H1 (cell line): ENCODE data around the gene TBC1D4. TPM values are rescaled to one million over a fixed set of nuclear protein-coding genes. Genes with fewer than 3 reads are reported as not detected.

Source experiments
- CTCF ChIA-PET: fragments of 300-600 bp; sonication (Branson Sonifier 250); formaldehyde crosslinking; loops from one replicate; lab custom pipeline; 2021; ENCODE audit not compliant: partially characterized antibody; lab: Charles Lee
- POLR2A ChIA-PET: fragments of 300-600 bp; sonication (Branson Sonifier 250); formaldehyde crosslinking; loops from one replicate; lab custom pipeline; 2021; ENCODE audit warnings: inconsistent platforms; ENCODE audit not compliant: partially characterized antibody; lab: Charles Lee
- DNase-seq, 2 experiments: peaks; one replicate each; pipeline versions ENCODE4 v3.0.0 to v3.0.0-alpha.2; 2010 to 2022; ENCODE audit warnings: low spot score in 2 of 2, low read depth in 1 of 2, mixed read lengths in 1 of 2
- FAIRE-seq: peaks from 2 replicates; lab custom pipeline; 2011; peaks lifted over from hg19 to GRCh38; lab: Jason Lieb, UNC
- H2AFZ ChIP-seq: 2 replicates; pipeline ENCODE4 v1.8.1; 2012; ENCODE audit warnings: low read length, inconsistent platforms
- H2AK5ac ChIP-seq: 2 replicates; pipeline ENCODE4 v1.6.1; 2013; ENCODE audit warnings: low read depth, low read length
- H2BK120ac ChIP-seq: replicated peaks from 2 replicates; pipeline ENCODE3; 2013; ENCODE audit warnings: low read depth, low read length, inconsistent platforms
- H2BK12ac ChIP-seq: 2 replicates; pipeline ENCODE4 v1.6.1; 2013; ENCODE audit warnings: low read depth, low read length
- H2BK15ac ChIP-seq: 2 replicates; pipeline ENCODE4 v1.6.1; 2013; ENCODE audit warnings: low read length
- H2BK20ac ChIP-seq: 2 replicates; pipeline ENCODE4 v1.6.1; 2013; ENCODE audit warnings: low read length
- H2BK5ac ChIP-seq: 2 replicates; pipeline ENCODE4 v1.6.1; 2013; ENCODE audit warnings: low read depth, low read length
- H3K14ac ChIP-seq: 2 replicates; pipeline ENCODE4 v1.6.1; 2013; ENCODE audit warnings: inconsistent platforms; ENCODE audit not compliant: insufficient read length
- H3K18ac ChIP-seq: 2 replicates; pipeline ENCODE4 v1.6.1; 2013; ENCODE audit warnings: low read length; ENCODE audit errors: extremely low read depth
- H3K23ac ChIP-seq: 2 replicates; pipeline ENCODE4 v1.6.1; 2013; ENCODE audit warnings: inconsistent platforms; ENCODE audit not compliant: insufficient read length
- H3K23me2 ChIP-seq: 2 replicates; pipeline ENCODE4 v1.6.1; 2013; ENCODE audit warnings: low read depth, low read length
- H3K27ac ChIP-seq: 2 replicates; pipeline ENCODE4 v1.6.1; 2011; ENCODE audit warnings: low read depth, low read length, inconsistent platforms
- H3K27me3 ChIP-seq, 4 experiments: replicated peaks in 1 of 4; 1 replicate in 1 of 4; 2 replicates in 3 of 4; pipeline versions ENCODE4 v1.6.1 to v1.8.1; 2011 to 2013; ENCODE audit warnings: low read length in 3 of 4, mild to moderate bottlenecking in 3 of 4, inconsistent platforms in 2 of 4, mixed read lengths in 2 of 4, moderate library complexity in 1 of 4; ENCODE audit not compliant: control insufficient read depth in 3 of 4, insufficient read depth in 3 of 4; ENCODE audit errors: extremely low read depth in 1 of 4
- H3K36me3 ChIP-seq, 4 experiments: 2 replicates each; pipeline versions ENCODE4 v1.6.1 to v1.8.1; 2011 to 2013; ENCODE audit warnings: mild to moderate bottlenecking in 4 of 4, low read length in 3 of 4, moderate library complexity in 2 of 4, control low read depth in 1 of 4, inconsistent platforms in 1 of 4; ENCODE audit not compliant: insufficient read depth in 4 of 4, control insufficient read depth in 2 of 4
- H3K4ac ChIP-seq: replicated peaks from 2 replicates; pipeline ENCODE3; 2013; ENCODE audit warnings: low read length, low read depth, mixed read lengths, inconsistent platforms; ENCODE audit not compliant: insufficient read length
- H3K4me1 ChIP-seq, 4 experiments: replicated peaks in 1 of 4; 1 replicate in 1 of 4; 2 replicates in 3 of 4; pipeline versions ENCODE4 v1.6.1 to v1.8.1; 2011 to 2013; ENCODE audit warnings: low read length in 3 of 4, inconsistent platforms in 2 of 4, mixed read lengths in 1 of 4; ENCODE audit not compliant: insufficient read depth in 4 of 4, control insufficient read depth in 3 of 4
- H3K4me2 ChIP-seq, 2 experiments: 2 replicates each; pipeline versions ENCODE4 v1.6.1 to v1.8.1; 2011 to 2013; ENCODE audit warnings: low read depth in 2 of 2, low read length in 2 of 2, control low read depth in 1 of 2, inconsistent platforms in 1 of 2, mild to moderate bottlenecking in 1 of 2; ENCODE audit not compliant: insufficient read depth in 1 of 2
- H3K4me3 ChIP-seq, 4 experiments: fragments of 200-600, 300-600 bp in 1 of 4; sonication (generic), shearing (Covaris generic), sonication (Bioruptor Twin) in 1 of 4; 2 replicates each; pipeline versions ENCODE4 v1.5.1 to v1.8.1; 2011 to 2016; ENCODE audit warnings: low read length in 4 of 4, low read depth in 3 of 4, control low read depth in 2 of 4, inconsistent platforms in 2 of 4, mild to moderate bottlenecking in 2 of 4, mixed read lengths in 1 of 4, moderate library complexity in 1 of 4; ENCODE audit not compliant: insufficient read depth in 2 of 4; ENCODE audit errors: extremely low read depth in 1 of 4
- H3K56ac ChIP-seq: replicated peaks from 2 replicates; pipeline ENCODE3; 2013; ENCODE audit warnings: low read depth, mild to moderate bottlenecking, mixed read lengths, low read length, inconsistent platforms; ENCODE audit not compliant: insufficient read length
- H3K79me1 ChIP-seq: 2 replicates; pipeline ENCODE4 v1.6.1; 2013; ENCODE audit warnings: low read depth, low read length, control low read depth
- H3K79me2 ChIP-seq, 2 experiments: 2 replicates each; pipeline versions ENCODE4 v1.6.1 to v1.8.1; 2012 to 2013; ENCODE audit warnings: low read length in 2 of 2, mild to moderate bottlenecking in 2 of 2, inconsistent platforms in 1 of 2; ENCODE audit not compliant: insufficient read depth in 2 of 2, control insufficient read depth in 1 of 2
- H3K9ac ChIP-seq, 4 experiments: replicated peaks in 1 of 4; 1 replicate in 1 of 4; 2 replicates in 3 of 4; pipeline versions ENCODE4 v1.6.1 to v1.8.1; 2011 to 2013; ENCODE audit warnings: low read depth in 3 of 4, low read length in 3 of 4, control low read depth in 2 of 4, mild to moderate bottlenecking in 2 of 4, moderate library complexity in 2 of 4, inconsistent platforms in 1 of 4; ENCODE audit errors: extremely low read depth in 1 of 4
- H3K9me3 ChIP-seq, 2 experiments: 2 replicates each; pipeline versions ENCODE4 v1.6.1 to v1.8.1; 2012 to 2013; ENCODE audit warnings: mild to moderate bottlenecking in 2 of 2, moderate library complexity in 2 of 2, control low read depth in 1 of 2, inconsistent platforms in 1 of 2, low read depth in 1 of 2, low read length in 1 of 2, mixed read lengths in 1 of 2; ENCODE audit not compliant: insufficient read depth in 2 of 2
- H4K20me1 ChIP-seq, 2 experiments: replicated peaks in 1 of 2; 2 replicates each; pipeline versions ENCODE3 to v1.8.1; 2011 to 2013; ENCODE audit warnings: inconsistent platforms in 2 of 2, low read length in 2 of 2, mild to moderate bottlenecking in 1 of 2; ENCODE audit not compliant: insufficient read depth in 2 of 2, control insufficient read depth in 1 of 2
- H4K5ac ChIP-seq: 2 replicates; pipeline ENCODE4 v1.6.1; 2013; ENCODE audit warnings: low read length, low read depth, mixed read lengths, inconsistent platforms; ENCODE audit not compliant: insufficient read length
- H4K8ac ChIP-seq: 2 replicates; pipeline ENCODE4 v1.8.0; 2013; ENCODE audit warnings: mild to moderate bottlenecking, moderate library complexity, low read length, inconsistent platforms; ENCODE audit not compliant: insufficient read depth; ENCODE audit errors: extremely low read depth
- H4K91ac ChIP-seq: replicated peaks from 2 replicates; pipeline ENCODE3; 2013; ENCODE audit warnings: low read length, mixed read lengths, inconsistent platforms; ENCODE audit not compliant: insufficient read length
- CREB1 ChIP-seq: IDR thresholded peaks from 2 replicates; pipeline ENCODE4 v1.6.1; 2012; ENCODE audit warnings: inconsistent platforms
- RAD21 ChIP-seq, 2 experiments: IDR thresholded peaks in 1 of 2; conservative IDR thresholded peaks in 1 of 2; 2 replicates each; pipeline ENCODE4 v1.6.1; 2011; ENCODE audit warnings: low read depth in 2 of 2, low read length in 2 of 2, improper control_type of control experiment in 1 of 2, inconsistent platforms in 1 of 2, mild to moderate bottlenecking in 1 of 2, moderate library complexity in 1 of 2
- RNF2 ChIP-seq: fragments of 200-900, 300-1000 bp; sonication (generic); IDR thresholded peaks from 2 replicates; pipeline ENCODE4 v1.7.1; 2016; ENCODE audit warnings: borderline replicate concordance, low read depth, mild to moderate bottlenecking, antibody characterized with exemption, low read length; ENCODE audit not compliant: poor library complexity, severe bottlenecking; ENCODE audit errors: missing control alignments
- TAF1 ChIP-seq: IDR thresholded peaks from 2 replicates; pipeline ENCODE4 v1.6.1; 2011; ENCODE audit warnings: mild to moderate bottlenecking, low read depth, low read length
- YY1 ChIP-seq: IDR thresholded peaks from 2 replicates; pipeline ENCODE4 v1.6.1; 2011; ENCODE audit warnings: low read depth, mild to moderate bottlenecking, low read length
- WGBS, 2 experiments: shearing (Covaris generic) in 1 of 2; methylation state at CpG; one replicate each; pipeline versions ENCODE4 v1.1.6 to v1.1.7; 2013 to 2015; ENCODE audit warnings: low lambda C conversion rate in 2 of 2, mixed read lengths in 2 of 2, inconsistent platforms in 1 of 2, low coverage in 1 of 2, missing lambda C conversion rate in 1 of 2; ENCODE audit not compliant: insufficient replicate concordance in 2 of 2, insufficient coverage in 1 of 2, insufficient read length in 1 of 2; ENCODE audit errors: extremely low coverage in 1 of 2, missing lambda C conversion rate in 1 of 2; 5-methylcytosine and 5-hydroxymethylcytosine counted together
- polyA plus RNA-seq, 7 experiments: library from polyadenylated mRNA; depleted of rRNA in 3 of 7; stranded (reverse) in 5 of 7; unstranded in 2 of 7; fragments of >200 nt in 5 of 7; fragments of 200-250 nt in 2 of 7; gene quantifications; 1 replicate in 5 of 7; 2 replicates in 1 of 7; 4 replicates in 1 of 7; pipeline versions ENCODE4 v1.2.1 to v1.2.3, GENCODE V29; 2011 to 2013; ENCODE audit warnings: missing spikeins in 2 of 7, mixed read lengths in 2 of 7
- total RNA-seq: library from RNA; stranded (reverse); fragmentation: NEBNext Ultra II Directional; extraction: Animal tissue kit (Norgen Biotek cat#: 25700); gene quantifications from 2 replicates; pipeline ENCODE4 v1.2.1, GENCODE V29; 2021

Gene TBC1D4
- total and polyA plus RNA-seq, 2 of the 8 experiments (the other 6 are each of a cell fraction or from before 2014, with no cell fraction given): 16.7 to 39.0 TPM

DNA sequence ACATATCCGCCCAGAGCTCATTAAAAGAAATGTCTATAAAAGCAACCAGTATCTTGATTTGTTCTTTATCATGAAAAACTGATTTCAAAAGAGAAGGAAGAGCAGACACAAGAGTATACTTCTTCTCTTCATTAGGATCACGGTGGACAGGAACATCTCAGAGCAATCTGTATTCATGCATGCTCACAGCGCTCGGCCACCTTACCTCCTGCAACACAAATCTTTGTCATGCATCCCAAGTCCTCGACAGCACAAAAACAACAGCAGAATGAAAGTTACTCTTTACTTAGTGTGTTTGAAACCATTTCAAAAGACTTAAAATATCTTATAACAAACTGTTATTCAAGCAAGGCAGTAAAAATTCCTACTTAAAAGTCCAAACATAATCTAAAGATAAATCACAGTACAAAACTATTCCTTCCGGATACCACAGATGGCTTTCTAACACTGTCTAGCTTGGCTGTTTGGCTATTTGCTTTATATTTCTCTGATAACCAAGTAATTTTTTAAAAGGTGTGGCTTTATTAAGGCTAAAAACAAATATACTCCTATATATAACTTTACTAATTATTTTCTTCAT is 174.5 kb downstream of the TBC1D4 start:
- Histone ChIP-seq H3K23ac (no peak overlapping the region), H2BK12ac (no peak overlapping the region), H2BK120ac (no peak overlapping the region), H3K27me3 (no peaks in the 10 kb centered on the region), H2BK15ac (no peak overlapping the region), H4K5ac (no peak overlapping the region), H3K4me1 (0 out of 7 replicates have a peak, but pooled peaks cover 0 to 2% (median 0%) of the 10 kb centered on the region in 4 experiments), H3K27ac (no peak overlapping the region), H4K20me1 (no peaks in the 10 kb centered on the region), H3K4ac (no peak overlapping the region), H3K18ac (no peak overlapping the region), H2AK5ac (no peak overlapping the region), H3K36me3 (no peaks in the 10 kb centered on the region), H2AFZ (no peak overlapping the region), H3K79me2 (no peaks in the 10 kb centered on the region), H4K91ac (no peak overlapping the region), H4K8ac (no peak overlapping the region), H3K14ac (no peak overlapping the region), H2BK5ac (no peak overlapping the region), H3K9ac (no peak overlapping the region), H3K4me3 (no peak overlapping the region), H3K56ac (no peak overlapping the region), H2BK20ac (no peak overlapping the region), H3K9me3 (no peaks in the 10 kb centered on the region), H3K4me2 (no peak overlapping the region), H3K23me2 (no peaks in the 10 kb centered on the region), H3K79me1 (no peaks in the 10 kb centered on the region)
- FAIRE-seq: peak; percentile 57
- WGBS, 2 experiments: 73% methylated on average over 6 of the region's 6 CpGs; no CpG with 5 or more reads in 1 of the 2 experiments
- no peak for DNase-seq
- ChIA-PET POLR2A (no interaction called here), CTCF (interaction anchor here (1.0 kb wide), 1 partner anchor 135 kb away, joined by 3 read pairs; no protein-coding TSS in a partner anchor)
- TF ChIP-seq RAD21 (IDR thresholded peaks at IDR 0.05 in 1 of 2, conservative IDR thresholded peaks at IDR 0.05 in 1 of 2; ENCODE audit: low read depth in 2 of 2, low read length in 2 of 2) (no peak), TAF1 (no peak), RNF2 (no peak), CREB1 (no peak), YY1 (no peak)
